Measurements from ENCODE around the gene GALNTL6.
"Not testable (repeated sequence)": the region's sequence is repeated elsewhere in the genome, so short reads cannot be mapped to it uniquely, and the experiment has no call there.

The GALNTL6 gene

DNA sequence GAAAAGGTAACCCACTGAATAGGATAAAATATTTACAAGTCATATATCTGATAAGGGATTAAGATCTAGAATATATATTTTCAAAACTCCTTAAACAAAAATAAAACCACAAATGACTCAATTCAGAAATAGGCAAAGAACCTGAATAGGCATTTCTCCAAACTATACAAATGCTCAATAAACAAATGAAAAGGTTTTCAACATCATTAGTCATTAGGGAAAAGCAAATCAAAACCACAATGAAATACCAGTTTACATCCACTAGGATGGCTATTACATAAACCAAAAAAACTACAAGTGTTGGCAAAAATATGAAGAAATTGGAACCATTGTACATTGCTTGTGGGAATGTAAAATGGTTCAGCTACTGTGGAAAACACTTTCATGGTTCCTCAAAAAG lies 1188.4 kb downstream of the GALNTL6 start:
- no peak for DNase-seq

- no peak for DNase-seq
Observed at GRCh38 chr4:173002830-173003561, 1189.8 kb downstream of the GALNTL6 start.

- no peak for DNase-seq
Observed at GRCh38 chr4:173005912-173006633, 1192.9 kb downstream of the GALNTL6 start.

- no peak for DNase-seq
Observed at GRCh38 chr4:173008436-173008835, 1195.2 kb downstream of the GALNTL6 start.

GRCh38 chr4:173009129-173009823 lies 1196.1 kb downstream of the GALNTL6 start:
- DNase-seq: no peak

DNA sequence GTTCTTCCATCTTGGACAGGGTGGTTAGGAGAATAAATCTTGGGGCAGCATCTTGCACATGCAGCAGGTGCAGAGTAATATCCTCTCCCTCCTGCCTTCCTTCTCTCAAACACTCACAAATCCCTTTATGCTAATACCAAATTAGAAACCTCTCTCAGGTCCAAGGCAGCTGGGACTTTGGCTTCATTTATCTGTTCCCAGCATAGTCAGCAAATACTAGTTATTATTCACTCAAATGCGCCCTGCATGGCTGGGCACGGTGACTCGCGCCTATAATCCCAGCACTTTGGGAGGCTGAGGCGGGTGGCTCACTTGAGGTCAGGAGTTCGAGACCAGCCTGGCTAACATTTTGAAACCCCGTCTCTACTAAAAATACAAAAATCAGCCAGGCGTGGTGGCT lies 1199.4 kb downstream of the GALNTL6 start:
- DNase-seq: no peak

GRCh38 chr4:173013232-173013930 lies 1200.2 kb downstream of the GALNTL6 start:
- DNase-seq: peak; percentile 8

DNA sequence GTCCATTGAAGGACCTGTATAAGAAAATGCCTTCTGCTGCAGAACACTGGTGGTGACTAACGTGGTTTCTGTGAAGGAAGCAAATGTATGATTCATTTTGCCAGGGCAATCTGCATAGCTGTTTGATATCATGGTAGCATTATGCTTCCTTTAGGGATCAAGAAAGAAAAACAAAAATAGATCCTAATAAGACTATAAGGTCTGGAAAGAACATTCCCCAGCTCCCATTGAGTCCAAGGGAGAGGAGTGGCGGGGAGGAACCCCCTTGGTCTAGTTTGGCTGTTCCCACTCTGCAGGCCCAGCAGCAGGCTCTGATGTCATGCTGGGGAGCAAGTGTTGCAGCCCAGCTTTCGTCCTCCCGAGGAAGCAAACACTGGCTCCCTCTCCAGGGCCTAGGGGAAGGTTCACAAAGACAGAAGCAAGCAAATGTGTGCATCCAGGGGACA lies 1200.9 kb downstream of the GALNTL6 start:
- DNase-seq: no peak

DNA sequence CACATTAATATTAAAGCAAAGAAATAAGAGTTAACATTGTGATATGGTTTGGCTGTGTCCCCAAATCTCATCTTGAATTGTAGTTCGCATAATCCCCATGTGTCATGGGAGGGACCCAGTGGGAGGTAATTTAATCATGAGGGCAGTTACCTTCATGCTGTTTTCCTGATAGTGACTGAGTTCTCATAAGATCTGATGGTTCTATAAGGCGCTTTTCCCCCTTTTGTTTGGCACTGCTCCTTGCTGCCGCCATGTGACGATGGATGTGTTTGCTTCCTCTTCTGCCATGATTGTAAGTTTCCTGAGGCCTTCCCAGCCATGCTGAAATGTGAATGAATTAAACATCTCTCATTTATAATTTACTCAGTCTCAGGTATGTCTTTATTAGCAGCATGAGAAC lies 1201.6 kb downstream of the GALNTL6 start:
- no peak for DNase-seq

- DNase-seq: no peak
Observed at GRCh38 chr4:173017802-173018201, 1204.6 kb downstream of the GALNTL6 start.

DNA sequence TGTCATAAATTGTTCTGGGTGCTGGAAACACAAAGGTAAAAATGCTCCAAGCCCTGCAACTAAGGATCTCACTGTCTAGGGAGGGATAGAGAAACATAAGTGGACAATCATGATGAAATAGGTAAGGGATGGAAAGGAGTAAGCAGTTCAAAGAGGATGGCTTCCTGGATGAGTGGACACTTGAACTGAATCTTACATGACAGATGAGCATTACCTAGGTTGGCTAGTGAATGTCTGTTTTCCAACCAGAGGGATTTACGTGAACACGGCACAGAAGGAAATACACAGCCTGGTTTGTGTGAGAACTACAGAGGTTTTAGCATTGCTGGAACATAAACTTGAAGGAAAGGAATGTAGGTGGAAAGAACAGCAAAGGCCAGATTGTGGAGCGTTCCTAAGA lies 1205.2 kb downstream of the GALNTL6 start:
- no peak for DNase-seq

GRCh38 chr4:173019664-173020063 lies 1206.5 kb downstream of the GALNTL6 start:
- DNase-seq: no peak

- not testable (repeated sequence) for DNase-seq
Observed at GRCh38 chr4:173021746-173022573, 1208.8 kb downstream of the GALNTL6 start.

DNA sequence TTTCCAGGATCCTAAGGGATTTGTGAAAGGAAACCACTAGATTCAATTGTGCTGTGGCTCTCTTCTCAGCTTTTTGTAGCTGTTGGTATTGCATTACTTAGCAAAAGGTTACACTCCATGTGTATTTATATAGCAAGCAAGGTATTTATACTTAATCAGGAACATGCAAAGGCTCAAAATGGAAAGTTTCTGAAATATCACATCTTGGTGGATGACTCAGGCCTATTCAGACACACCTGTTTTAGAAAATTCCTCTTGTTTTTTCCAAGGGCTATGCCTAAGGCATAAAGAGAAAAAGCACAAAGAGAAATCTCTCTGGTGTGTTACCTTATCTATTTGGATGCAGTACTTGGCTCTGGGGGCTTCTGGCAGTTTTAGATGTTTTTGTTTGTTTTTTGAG lies 1211.0 kb downstream of the GALNTL6 start:
- DNase-seq: no peak

GRCh38 chr4:173025131-173025530 lies 1211.9 kb downstream of the GALNTL6 start:
- peak; percentile 79 for DNase-seq

- no peak for DNase-seq
Observed at GRCh38 chr4:173037242-173037641, 1224.0 kb downstream of the GALNTL6 start.

GRCh38 chr4:173038192-173038896 lies 1225.1 kb downstream of the GALNTL6 start:
- DNase-seq: no peak

- peak; percentile 14 for DNase-seq
Observed at GRCh38 chr4:173039617-173040577, 1226.7 kb downstream of the GALNTL6 start.

DNA sequence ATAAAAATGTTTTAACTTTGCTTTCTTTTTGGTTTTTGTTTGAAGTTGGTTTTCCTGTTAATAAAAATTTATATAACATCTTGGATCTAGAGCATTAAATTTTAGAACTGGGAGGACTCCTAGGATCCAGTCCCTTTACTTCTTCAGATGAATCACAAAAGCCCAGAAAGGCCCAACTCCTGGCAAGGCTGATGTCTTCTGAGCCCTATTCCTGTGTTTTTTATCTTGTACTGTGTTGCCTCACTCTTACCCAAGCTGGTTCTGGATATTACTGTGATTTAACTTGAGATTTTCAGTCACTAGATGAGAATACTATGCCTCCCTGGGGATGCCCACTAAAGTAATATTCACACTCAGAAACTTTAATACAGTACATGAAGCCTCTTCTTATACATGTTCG lies 1228.3 kb downstream of the GALNTL6 start:
- no peak for DNase-seq

- not testable (repeated sequence) for DNase-seq
Observed at GRCh38 chr4:173042139-173042538, 1228.9 kb downstream of the GALNTL6 start.

Measured in NCI-H1092 (cell line).